Measurements from ENCODE around the gene YTHDC1.

GRCh38 chr4:68336530-68336929 lies 13.4 kb downstream of the YTHDC1 start:
- TF ChIP-seq NR3C1 (IDR thresholded peaks at IDR 0.05) (no peak), CTCF (IDR thresholded peaks at IDR 0.05) (no peak), MAZ (IDR thresholded peaks at IDR 0.05; ENCODE audit: borderline replicate concordance, low read depth, low read length) (no peak)
